GM21381 (cell line): ENCODE data around the gene PDE4D.
"Not testable (repeated sequence)": the region's sequence is repeated elsewhere in the genome, so short reads cannot be mapped to it uniquely, and the experiment has no call there.

Experiments
- ATAC-seq: cut with Tn5 transposase; IDR thresholded peaks from one replicate; pipeline ENCODE4 v1.9.1; 2021; ENCODE audit warnings: mild to moderate bottlenecking, moderate library complexity; ENCODE audit not compliant: unreplicated experiment

Gene PDE4D

GRCh38 chr5:59312223-59312622 lies 581.3 kb downstream of the PDE4D start:
- ATAC-seq: no peak

DNA sequence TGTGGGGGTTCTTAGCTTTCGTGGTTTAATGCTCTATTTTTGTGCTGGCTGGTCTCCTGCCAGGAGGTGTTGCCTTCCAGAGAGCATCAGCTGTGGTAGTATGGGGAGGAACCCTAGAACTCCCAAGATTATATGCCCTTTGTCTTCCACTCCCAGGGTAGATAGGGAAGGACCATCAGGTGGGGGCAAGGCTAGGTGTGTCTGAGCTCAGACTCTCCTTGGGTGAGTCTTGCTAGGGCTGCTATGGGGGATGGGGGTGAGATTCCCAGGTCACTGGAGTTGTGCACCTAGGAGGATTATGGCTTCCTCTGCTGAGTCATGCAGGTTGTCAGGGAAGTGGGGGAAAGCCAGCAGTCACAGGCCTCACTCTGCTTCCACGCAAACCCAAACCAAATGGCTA lies 584.8 kb downstream of the PDE4D start:
- ATAC-seq: not testable (repeated sequence)

- not testable (repeated sequence) for ATAC-seq
These were observed 590.2 kb downstream of the PDE4D start for GRCh38 chr5:59303289-59303716.

GRCh38 chr5:59302509-59302908 lies 591.0 kb downstream of the PDE4D start:
- not testable (repeated sequence) for ATAC-seq

DNA sequence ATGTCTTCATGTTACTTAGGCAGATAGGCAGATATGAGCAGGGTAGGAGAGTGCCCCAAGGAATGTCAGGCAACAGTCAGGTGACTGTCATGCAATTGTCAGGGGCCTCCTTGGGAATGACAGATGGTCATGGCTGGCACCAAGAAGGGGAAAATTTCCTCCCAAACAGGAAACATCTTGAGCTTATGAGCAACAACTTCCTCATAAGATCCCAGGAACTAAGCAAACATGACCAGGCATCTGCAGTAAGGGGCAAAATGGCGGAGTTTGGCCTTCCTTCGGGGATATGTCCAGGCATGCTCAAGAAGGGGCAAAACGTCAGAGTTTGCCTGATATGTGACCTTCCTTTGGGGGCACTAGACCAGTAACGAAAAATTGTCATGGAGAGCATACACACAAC lies 591.8 kb downstream of the PDE4D start:
- ATAC-seq: no peak

- no peak for ATAC-seq
These were observed 592.6 kb downstream of the PDE4D start for GRCh38 chr5:59300930-59301329.

DNA sequence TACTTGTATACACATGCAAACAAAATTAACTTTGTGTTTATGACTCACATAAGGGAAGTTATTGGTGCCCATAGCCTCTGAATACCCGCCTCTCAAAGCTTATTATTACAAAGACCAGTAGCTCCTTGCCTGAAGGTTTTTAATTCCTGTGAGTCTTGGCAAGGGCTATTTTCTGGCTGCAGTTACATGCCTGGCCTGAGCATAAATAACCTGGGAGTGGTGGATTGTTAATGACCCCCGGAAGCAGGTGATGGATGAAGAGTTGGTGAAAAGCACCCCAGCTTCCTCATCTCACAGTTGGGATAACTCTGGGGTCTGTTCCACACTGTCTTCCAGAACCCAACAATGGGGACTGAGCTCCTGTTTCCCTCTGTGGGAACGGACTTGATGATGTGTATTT lies 594.5 kb downstream of the PDE4D start:
- ATAC-seq: no peak

DNA sequence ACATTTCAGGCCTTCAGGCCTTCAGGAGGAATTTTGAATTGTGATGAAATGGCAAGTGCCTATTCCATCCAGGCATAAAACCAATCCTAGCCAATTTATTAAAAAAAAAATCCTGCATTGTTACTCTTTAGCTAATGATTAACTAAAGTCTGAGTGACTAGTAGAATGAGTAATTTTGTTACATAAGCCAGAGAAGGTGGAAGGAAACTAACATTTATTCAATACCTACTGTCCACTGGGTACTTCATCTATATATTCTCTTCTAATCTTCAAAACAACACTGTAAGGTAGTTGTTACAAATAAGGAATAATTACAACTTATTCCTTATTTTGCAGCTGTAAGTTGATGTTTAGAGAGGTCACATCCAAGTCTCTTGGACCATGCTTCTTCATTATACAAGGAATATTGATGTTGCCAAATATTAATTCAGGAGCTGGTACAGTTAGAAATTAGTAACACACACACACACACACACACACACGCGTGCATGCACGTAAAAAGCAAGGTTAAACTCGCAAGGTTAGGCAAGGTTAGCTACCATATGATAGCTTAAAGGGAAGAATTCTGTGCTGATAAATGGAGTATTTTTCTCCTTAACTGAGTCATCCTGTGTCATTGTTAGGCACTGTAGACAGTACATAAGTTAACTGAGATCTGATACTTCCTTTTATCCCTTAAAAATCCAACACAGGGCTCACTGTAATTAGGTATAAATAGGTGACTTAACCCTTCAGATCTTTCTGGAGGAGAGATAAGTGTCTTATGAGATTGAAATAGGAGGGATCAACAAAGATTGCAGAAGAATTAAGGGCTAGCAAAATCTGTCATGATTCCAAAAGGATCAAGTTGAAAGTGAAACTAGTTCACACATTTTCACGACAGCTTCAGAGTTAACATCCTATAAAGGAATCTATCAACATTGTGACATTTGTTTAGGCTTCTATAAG lies 596.9 kb downstream of the PDE4D start:
- ATAC-seq: no peak

DNA sequence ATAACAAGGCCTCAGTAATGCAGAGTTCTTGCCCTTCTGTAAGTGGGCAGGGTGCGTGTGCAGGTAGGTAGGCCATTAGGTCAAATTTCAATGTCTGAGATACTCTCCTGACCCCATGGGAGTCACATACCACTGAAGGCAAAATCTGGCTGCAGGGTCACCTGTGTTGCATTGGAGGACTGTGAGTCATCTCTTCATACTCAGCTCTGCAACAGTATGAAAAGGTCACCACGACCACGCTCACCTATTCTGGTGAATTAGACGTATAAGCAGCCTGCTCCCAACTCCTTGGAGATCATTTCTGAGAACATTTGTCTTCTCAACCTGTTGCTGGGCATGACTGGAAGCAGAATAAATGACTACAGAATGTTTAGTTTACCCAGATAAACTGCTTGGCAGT lies 599.8 kb downstream of the PDE4D start:
- no peak for ATAC-seq

- ATAC-seq: no peak
These were observed 601.6 kb downstream of the PDE4D start for GRCh38 chr5:59291941-59292340.

GRCh38 chr5:59287884-59288283 lies 605.6 kb downstream of the PDE4D start:
- no peak for ATAC-seq

- no peak for ATAC-seq
These were observed 606.2 kb downstream of the PDE4D start for GRCh38 chr5:59287361-59287760.

DNA sequence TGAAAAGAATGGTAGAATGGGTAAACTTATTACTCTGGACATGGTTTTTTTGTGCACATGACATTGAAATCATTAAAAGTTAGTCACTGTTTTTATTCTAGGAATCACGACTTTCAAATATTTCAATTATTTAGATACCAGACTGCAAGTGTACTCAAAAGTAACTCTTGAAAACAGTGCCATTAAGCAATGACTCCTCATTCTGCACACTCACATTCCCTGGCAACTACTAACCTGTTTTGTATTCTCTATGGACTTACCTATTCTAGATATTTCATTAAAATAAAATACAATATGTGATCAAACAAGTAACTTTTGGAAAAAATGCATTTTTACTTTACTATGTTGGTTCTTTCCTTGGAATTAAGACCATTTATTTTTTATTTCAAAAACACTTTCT lies 607.0 kb downstream of the PDE4D start:
- no peak for ATAC-seq

DNA sequence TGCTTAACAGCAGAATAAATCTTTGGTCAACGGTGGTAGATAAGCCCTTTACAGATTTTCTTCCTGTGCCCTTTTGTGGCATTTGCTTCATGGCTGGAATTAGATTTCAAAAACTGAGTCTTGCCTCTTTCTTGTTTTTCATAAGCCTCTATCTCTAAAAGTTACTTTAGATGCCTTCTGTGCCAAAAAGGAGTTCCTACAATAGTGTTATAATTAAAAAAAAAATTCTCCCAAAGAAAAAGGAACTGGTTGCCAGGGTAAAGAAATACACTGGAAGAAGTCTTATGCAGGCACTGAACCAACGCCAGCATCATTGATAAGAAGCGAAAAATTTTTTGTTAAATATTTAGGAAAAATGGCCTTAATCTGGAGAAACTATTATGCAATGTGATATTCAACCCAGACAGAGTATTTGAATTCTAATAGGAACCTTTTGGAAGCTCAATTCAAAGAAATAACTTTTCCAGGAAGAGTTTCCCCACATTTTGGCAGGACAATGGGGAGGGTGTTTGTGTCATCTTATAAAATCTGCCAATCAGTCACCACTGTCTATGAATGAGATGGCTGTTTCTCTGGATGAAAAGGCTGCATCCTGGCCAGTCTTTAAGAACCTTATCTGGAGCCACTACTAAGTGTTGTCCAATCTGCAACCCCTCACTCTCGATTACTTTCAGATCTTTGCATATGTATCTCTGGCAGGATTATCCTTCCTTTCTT lies 608.1 kb downstream of the PDE4D start:
- ATAC-seq: no peak

GRCh38 chr5:59282726-59283125 lies 610.8 kb downstream of the PDE4D start:
- ATAC-seq: no peak

DNA sequence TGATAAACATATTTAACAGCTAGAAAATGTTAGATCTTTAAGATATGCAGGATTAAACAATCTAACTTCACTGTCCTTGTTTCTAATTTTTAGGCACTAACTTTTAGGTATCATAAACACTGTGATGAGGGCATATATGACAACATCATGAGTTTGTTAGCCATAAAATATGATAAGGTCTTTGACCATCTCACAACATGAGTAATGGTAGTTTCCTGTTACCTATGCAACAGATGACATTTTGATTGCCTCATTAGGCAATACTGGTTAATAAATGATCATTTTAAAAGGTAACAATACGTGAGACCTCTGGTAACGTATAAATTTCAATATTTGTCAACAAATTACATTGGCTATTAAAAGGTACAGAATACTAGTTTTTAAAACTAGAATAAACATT lies 613.5 kb downstream of the PDE4D start:
- no peak for ATAC-seq

- ATAC-seq: no peak
These were observed 616.6 kb downstream of the PDE4D start for GRCh38 chr5:59276917-59277372.

DNA sequence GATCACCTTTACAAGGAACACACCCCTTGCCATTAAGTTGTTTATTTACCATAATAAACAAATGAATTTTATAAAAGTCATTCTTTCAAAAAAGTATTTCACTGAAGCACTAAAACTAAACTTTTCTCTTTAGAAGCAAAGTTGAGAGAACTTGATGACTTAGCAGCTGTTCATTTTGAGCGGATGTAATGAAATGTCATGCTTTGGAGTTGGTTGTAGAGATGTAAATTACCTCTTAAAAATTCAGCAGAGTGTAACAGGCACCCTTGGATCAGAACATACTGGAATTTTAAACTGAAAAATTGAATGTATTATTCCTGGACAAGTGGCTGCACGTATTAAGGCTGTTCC lies 617.2 kb downstream of the PDE4D start:
- no peak for ATAC-seq

- no peak for ATAC-seq
These were observed 617.8 kb downstream of the PDE4D start for GRCh38 chr5:59275510-59276324.

DNA sequence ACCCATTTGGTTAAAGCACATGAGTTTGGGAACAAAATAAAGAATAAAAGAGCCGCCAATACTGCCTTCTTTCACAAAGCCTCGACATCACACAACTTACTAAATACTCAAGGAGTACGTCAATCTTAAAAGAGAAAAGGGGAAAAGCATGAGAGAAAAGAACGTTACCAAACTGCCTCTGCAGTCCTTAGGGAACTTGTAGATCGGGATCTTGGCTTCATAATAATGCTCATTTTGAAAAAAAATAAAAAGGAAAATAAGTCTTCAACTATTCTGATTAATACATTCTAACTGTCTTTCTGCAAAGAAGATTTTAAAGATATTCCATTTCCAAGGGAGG lies 618.4 kb downstream of the PDE4D start:
- no peak for ATAC-seq

- ATAC-seq: no peak
These were observed 619.4 kb downstream of the PDE4D start for GRCh38 chr5:59274106-59274636.
